GM23338 (cell line): Measurements from ENCODE around the gene POLR1C.

Source experiments
- CREB1 ChIP-seq: fragments of 250-450 bp; sonication (Bioruptor Pico); IDR thresholded peaks from 2 replicates; pipeline ENCODE4 v1.5.0; 2020; ENCODE audit warnings: low read depth, mild to moderate bottlenecking, moderate library complexity
- CTCF ChIP-seq, 2 experiments: fragments of 200-600 bp in 1 of 2; sonication (generic) in 1 of 2; conservative IDR thresholded peaks; 2 replicates each; pipeline versions ENCODE4 v1.5.1 to v1.6.1; 2016 to 2017; ENCODE audit warnings: antibody characterized with exemption in 2 of 2, low read depth in 2 of 2, mild to moderate bottlenecking in 2 of 2, moderate library complexity in 1 of 2
- ETS1 ChIP-seq: IDR thresholded peaks from 2 replicates; pipeline ENCODE4 v1.6.1; 2016; ENCODE audit warnings: antibody characterized with exemption
- EZH2 ChIP-seq: fragments of 200-600 bp; sonication (generic); IDR thresholded peaks from one replicate; pipeline ENCODE4 v1.8.0; 2017; ENCODE audit warnings: antibody characterized with exemption, mild to moderate bottlenecking, low read depth; ENCODE audit not compliant: unreplicated experiment
- EZH2phosphoT487 ChIP-seq: fragments of 200-600 bp; sonication (generic); IDR thresholded peaks from one replicate; pipeline ENCODE4 v1.8.1; 2018; ENCODE audit warnings: antibody characterized with exemption; ENCODE audit not compliant: unreplicated experiment
- JUNB ChIP-seq: IDR thresholded peaks from one replicate; pipeline ENCODE4 v1.6.1; 2016; ENCODE audit warnings: antibody characterized with exemption; ENCODE audit not compliant: unreplicated experiment
- POLR2AphosphoS5 ChIP-seq: IDR thresholded peaks from 2 replicates; pipeline ENCODE4 v1.6.1; 2016; ENCODE audit warnings: antibody characterized with exemption, low read depth
- REST ChIP-seq: IDR thresholded peaks from one replicate; pipeline ENCODE4 v1.6.1; 2018; ENCODE audit warnings: antibody characterized with exemption; ENCODE audit not compliant: unreplicated experiment
- STAT1 ChIP-seq: IDR thresholded peaks from one replicate; pipeline ENCODE4 v1.6.1; 2016; ENCODE audit warnings: antibody characterized with exemption; ENCODE audit not compliant: unreplicated experiment

GRCh38 chr6:43494321-43494720, 22.6 kb upstream of the POLR1C start:
- TF ChIP-seq CTCF (conservative IDR thresholded peaks at IDR 0.05; ENCODE audit: low read depth in 2 of 2) (no peak), STAT1 (no peak), CREB1 (CRISPR knock-in tag) (no peak), EZH2 (no peak), REST (no peak), EZH2phosphoT487 (no peak), POLR2AphosphoS5 (no peak), JUNB (no peak), ETS1 (no peak)
